Activated CD4-positive, alpha-beta T cell treated with anti-CD3 and anti-CD28 coated beads, Interleukin-2, amount 50 U/mL, for 4 hours (primary cell): ENCODE results near the gene ZNF211.

Source experiments
- DNase-seq, 2 experiments: peaks; one replicate each; pipeline ENCODE4 v3.0.0-alpha.2; 2020

ZNF211 gene

GRCh38 chr19:57656346-57656745 lies 23.4 kb downstream of the ZNF211 start:
- no peak for DNase-seq

- DNase-seq, result no peak
Measured at GRCh38 chr19:57664269-57665127, 31.5 kb downstream of the ZNF211 start.

GRCh38 chr19:57665261-57665806 lies 32.4 kb downstream of the ZNF211 start:
- DNase-seq, result no peak

DNA sequence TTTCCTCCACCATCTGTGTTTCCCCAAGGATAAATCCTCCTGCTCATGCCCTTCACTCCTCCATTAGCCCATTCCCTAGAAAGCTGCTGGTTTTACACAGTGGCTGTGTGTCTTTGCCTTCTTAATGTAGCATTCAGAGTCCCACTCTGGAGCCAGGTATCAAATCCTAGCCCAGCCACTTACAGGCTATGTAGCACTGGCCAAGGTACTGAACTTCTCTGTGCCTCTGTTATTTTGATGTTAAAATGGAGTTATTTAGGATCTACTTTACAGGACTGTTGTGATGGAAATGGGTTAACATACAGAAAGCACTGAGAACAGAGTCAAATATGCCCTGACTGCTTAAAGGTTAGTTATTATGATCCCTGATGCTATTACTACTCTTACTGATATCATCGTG lies 34.3 kb downstream of the ZNF211 start:
- no peak for DNase-seq

DNA sequence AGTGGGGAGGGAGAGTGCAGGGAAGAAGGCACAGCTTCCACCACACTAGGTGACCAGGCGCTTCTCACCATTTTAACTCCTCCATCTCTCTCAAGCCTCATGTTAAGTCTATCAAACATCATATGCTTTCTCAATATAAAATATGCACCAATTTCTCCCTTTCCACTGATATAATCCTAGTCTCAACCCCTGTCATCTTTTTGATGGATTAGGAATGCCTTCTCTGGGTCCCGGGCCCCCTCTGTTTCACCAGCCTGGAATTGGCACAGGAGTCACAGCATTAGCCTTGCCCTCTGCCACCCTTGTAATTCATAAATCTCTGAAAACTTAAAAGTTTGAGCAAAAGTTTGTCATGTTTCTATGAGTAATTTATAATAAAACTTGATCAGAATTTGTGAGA lies 35.7 kb downstream of the ZNF211 start, which contains the start of gene ZSCAN4:
TSS of gene ZSCAN4 (plus strand) at position 301 of the 400 bp plus-strand sequence. CDS start 7,211 bp downstream, outside the sequence.
- no peak for DNase-seq

- no peak for DNase-seq
Measured at GRCh38 chr19:57671124-57671895, 38.3 kb downstream of the ZNF211 start.

DNA sequence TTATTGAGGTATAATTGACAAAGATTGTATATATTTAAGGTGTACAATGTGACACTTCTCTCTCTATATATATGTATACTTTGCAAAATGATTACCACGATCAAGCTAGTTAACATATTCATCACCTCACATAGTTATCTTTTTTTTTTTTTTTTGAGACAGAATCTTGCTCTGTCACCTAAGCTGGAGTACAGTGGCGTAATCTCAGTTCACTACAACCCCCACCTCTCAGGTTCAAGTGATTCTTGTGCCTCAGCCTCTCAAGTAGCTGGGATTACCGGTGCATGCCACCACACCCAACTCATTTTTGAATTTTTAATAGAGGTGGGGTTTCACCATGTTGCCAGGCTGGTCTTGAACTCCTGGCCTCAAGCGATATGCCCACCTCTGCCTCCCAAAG lies 39.5 kb downstream of the ZNF211 start:
- no peak for DNase-seq

GRCh38 chr19:57675881-57676280 lies 42.9 kb downstream of the ZNF211 start:
- DNase-seq, result no peak

DNA sequence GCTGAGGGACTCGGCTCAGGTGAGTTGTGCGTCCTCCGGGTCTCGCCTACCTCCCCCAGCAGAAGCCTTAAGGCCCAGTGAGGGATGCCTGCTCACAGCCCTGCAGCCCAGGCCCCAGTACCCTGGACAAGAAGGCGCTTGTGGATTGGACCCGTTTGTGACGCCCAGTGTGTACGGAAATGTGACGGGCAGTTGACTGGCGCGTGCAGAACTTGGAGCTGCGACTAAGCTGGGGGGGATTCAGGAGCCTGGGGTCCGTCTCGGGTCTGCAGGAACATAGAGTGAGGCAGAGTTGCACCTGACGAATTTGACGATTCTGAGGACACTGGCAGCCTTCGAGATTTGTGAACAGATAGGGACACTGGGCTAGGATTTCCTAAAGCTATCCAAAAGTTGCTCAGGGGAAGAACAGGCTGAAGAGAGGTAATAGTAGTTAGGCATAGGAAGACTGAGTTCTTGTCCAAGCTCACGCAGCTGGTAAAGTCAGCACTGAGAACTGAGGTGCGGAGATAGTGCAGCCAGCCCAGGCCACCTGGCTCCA lies 49.3 kb downstream of the ZNF211 start:
- DNase-seq, result no peak

GRCh38 chr19:57686727-57687126 lies 53.8 kb downstream of the ZNF211 start:
- no peak for DNase-seq

DNA sequence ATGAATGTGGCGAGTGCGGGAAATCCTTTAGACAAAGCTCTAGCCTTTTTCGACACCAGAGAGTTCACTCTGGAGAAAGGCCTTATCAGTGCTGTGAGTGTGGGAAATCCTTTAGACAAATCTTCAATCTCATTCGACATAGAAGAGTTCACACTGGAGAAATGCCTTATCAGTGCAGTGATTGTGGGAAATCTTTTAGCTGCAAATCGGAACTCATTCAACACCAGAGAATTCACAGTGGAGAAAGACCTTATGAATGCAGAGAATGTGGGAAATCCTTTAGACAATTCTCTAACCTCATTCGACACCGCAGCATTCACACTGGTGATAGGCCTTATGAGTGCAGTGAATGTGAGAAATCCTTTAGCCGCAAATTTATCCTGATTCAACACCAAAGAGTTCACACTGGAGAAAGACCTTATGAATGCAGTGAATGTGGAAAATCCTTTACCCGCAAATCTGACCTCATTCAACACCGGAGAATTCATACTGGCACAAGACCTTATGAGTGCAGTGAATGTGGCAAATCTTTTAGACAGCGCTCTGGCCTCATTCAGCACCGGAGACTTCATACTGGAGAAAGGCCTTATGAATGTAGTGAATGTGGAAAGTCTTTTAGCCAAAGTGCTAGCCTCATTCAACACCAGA lies 54.5 kb downstream of the ZNF211 start:
- DNase-seq, result no peak

DNA sequence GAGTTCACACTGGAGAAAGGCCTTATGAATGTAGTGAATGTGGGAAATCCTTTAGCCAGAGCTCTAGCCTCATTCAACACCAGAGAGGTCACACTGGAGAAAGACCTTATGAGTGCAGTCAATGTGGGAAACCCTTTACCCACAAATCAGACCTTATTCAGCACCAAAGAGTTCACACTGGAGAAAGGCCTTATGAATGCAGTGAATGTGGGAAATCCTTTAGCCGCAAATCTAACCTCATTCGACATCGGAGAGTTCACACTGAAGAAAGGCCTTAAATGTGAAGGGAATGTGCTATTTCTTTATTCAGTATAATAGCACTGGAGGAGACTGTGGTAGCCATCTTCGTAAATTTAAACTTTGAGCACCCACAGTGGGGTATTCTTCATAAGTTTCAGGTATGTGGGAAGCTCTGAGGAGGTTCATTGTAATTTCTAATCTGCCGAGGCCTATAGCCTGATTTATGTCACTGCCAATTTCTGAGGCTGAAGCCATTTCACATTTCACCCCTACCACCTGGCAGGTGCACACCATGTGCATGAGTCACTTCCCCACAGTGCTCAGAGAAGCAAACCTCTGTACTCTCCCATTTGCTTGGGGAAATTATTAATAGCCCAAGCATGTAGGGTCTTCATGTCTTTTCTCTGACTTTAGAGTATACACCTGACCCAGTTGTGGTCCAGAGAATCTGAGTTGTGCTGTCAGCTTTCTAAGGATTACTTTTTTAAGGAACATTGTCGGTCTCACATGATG lies 55.2 kb downstream of the ZNF211 start:
- no peak for DNase-seq

DNA sequence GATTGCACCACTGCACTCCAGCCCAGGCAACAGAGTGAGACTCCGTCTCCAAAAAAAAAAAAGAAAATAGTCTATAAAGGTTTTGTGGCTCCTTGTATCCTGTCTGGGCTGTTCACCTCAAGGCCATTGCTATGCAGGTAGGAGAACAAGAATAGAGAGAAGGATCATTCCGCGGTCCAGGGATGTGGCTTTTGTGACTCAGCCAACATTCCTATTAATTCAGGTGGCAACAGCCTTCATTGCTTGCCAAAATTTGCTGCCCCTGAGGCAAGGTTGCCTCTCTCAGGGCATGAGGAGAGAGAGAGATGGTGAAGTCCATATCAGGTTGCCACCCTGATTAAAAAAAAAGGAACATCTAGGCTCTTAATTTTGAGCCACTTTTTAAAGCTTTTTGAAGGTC lies 56.8 kb downstream of the ZNF211 start:
- DNase-seq, result no peak
